Thyroid gland (tissue), 4 donors: ENCODE measurements around the gene PSKH1. TPM values are rescaled to one million over a fixed set of nuclear protein-coding genes. Genes with fewer than 3 reads are reported as not detected.

ENCODE experiments used
- DNase-seq, 2 donors: peaks; one replicate each; pipeline ENCODE4 v3.0.0-alpha.2; 2019
- H3K27ac ChIP-seq, 3 donors: fragments of 200-600 bp; sonication (generic); 1 replicate in 2 of 3; 2 replicates in 1 of 3; pipeline ENCODE4 v1.5.1; 2016 to 2019; ENCODE audit warnings: mild to moderate bottlenecking in 1 of 3, moderate library complexity in 1 of 3
- H3K27me3 ChIP-seq: fragments of 200-600 bp; sonication (generic); one replicate; pipeline ENCODE4 v1.5.1; 2019
- H3K36me3 ChIP-seq, 2 donors: fragments of 200-600 bp; sonication (generic); one replicate each; pipeline ENCODE4 v1.5.1; 2016 to 2019
- H3K4me1 ChIP-seq, 2 donors: fragments of 200-600 bp; sonication (generic); one replicate each; pipeline ENCODE4 v1.5.1; 2017 to 2019
- H3K4me3 ChIP-seq, 3 donors: fragments of 200-600 bp; sonication (generic); replicated peaks in 1 of 3; 1 replicate in 2 of 3; 2 replicates in 1 of 3; pipeline ENCODE4 v1.5.1; 2016; ENCODE audit warnings: mild to moderate bottlenecking in 1 of 3
- H3K9me3 ChIP-seq: fragments of 200-600 bp; sonication (generic); one replicate; pipeline ENCODE4 v1.5.1; 2017
- POLR2A ChIP-seq, 2 donors: fragments of 450-650 bp; IDR thresholded peaks; one replicate each; pipeline ENCODE4 v1.6.1; 2017; ENCODE audit warnings: antibody characterized with exemption in 2 of 2, mild to moderate bottlenecking in 2 of 2, moderate library complexity in 1 of 2
- WGBS, 2 donors: methylation state at CpG; one replicate each; pipeline ENCODE4 v1.1.5; 2017; 5-methylcytosine and 5-hydroxymethylcytosine counted together
- intact Hi-C: fragments of 100-400 bp; cut with DNase I; formaldehyde crosslinking; loops from one replicate; pipeline ENCODE4 v1.15.1; 2023
- total RNA-seq, 4 donors: library from RNA; depleted of rRNA; stranded (reverse); fragments of >200 nt; gene quantifications; one replicate each; pipeline ENCODE4 v1.2.3, GENCODE V29; 2016
- TF ChIP-seq, protein P1 (sequence below), 6 experiments: fragments of 200-600 bp in 3 of 6; fragments of 450-650 bp in 3 of 6; sonication (generic) in 3 of 6; IDR thresholded peaks; one replicate each; pipeline ENCODE4 v1.5.1; 2016 to 2019; ENCODE audit warnings: antibody characterized with exemption in 6 of 6, mild to moderate bottlenecking in 2 of 6, inconsistent platforms in 1 of 6, moderate library complexity in 1 of 6

Gene PSKH1
- total RNA-seq, 4 donors from 2014 or later: 20.3 to 35.7 (median 28.8) TPM

DNA sequence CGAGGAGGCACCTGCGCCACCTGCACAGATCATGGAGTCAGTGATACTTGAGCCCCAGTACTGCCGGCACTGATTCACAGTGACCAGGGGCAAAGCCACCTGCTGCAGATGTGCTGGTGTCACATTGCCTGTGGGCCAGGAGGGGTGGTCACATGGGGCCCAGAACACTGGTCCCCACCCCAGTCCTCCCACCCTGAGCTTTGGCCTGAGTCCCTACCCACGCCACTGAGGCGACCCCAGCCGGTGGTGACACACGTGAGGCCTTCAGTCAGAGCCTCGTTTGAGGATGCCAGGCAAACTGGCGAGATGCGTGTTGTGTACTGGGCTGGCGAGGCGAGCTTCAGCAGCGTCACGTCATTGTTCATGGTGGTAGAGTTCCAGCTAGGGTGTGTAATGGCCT, 37.1 kb downstream of the PSKH1 start:
- H3K27me3 ChIP-seq: no peaks in the 10 kb centered on the region
- H3K4me1 ChIP-seq: peaks cover 9 to 21% of the 10 kb centered on the region in 2 donors
- WGBS, 2 donors: 96 to 98% methylated on average over 5 to 13 of the region's 14 CpGs
- no peaks in the 10 kb centered on the region for H3K9me3 ChIP-seq
- TF ChIP-seq POLR2A (IDR thresholded peaks at IDR 0.05): no peak
- TF ChIP-seq, protein P1, sequence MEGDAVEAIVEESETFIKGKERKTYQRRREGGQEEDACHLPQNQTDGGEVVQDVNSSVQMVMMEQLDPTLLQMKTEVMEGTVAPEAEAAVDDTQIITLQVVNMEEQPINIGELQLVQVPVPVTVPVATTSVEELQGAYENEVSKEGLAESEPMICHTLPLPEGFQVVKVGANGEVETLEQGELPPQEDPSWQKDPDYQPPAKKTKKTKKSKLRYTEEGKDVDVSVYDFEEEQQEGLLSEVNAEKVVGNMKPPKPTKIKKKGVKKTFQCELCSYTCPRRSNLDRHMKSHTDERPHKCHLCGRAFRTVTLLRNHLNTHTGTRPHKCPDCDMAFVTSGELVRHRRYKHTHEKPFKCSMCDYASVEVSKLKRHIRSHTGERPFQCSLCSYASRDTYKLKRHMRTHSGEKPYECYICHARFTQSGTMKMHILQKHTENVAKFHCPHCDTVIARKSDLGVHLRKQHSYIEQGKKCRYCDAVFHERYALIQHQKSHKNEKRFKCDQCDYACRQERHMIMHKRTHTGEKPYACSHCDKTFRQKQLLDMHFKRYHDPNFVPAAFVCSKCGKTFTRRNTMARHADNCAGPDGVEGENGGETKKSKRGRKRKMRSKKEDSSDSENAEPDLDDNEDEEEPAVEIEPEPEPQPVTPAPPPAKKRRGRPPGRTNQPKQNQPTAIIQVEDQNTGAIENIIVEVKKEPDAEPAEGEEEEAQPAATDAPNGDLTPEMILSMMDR (IDR thresholded peaks at IDR 0.05): no peak
- no peak overlapping the region for H3K4me3 ChIP-seq
- no peak for DNase-seq
- intact Hi-C loops: loop anchor here (10.0 kb wide), 1 partner anchor 265 kb away; the partner anchor contains the start of genes ACD, C16orf86, ENKD1 and PARD6A
- no peak overlapping the region for H3K27ac ChIP-seq
- peaks cover 6 to 13% of the 10 kb centered on the region in 2 donors for H3K36me3 ChIP-seq

DNA sequence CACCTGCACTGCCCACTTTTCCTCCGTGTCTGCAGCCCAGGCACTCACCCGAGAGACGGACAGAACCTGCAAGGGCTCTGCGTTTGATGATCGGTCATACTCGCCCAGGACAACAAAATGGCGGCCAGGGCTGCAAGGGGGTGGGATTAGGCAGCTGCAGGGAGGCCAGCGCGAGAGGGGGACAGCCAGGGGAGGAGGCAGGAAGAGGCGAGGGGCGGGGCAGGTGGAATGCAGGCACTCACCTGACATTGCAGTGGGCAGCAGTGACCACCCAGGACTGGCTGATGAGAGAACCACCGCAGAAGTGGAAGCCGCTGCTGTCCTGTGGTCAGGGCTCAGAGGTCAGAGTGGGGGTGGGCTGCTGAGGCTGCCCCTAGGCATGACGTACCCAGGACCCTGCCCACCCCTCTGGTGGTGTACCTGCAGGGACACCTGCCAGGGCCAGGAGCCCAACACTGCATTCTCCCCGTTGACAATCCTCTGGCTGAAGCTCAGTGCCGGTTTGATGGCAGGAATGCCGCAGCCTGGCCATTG, 37.7 kb downstream of the PSKH1 start:
- Histone ChIP-seq H3K27ac (no peak overlapping the region), H3K27me3 (no peaks in the 10 kb centered on the region), H3K9me3 (no peaks in the 10 kb centered on the region), H3K36me3 (peaks cover 6 to 13% of the 10 kb centered on the region in 2 donors), H3K4me1 (peaks cover 7 to 18% of the 10 kb centered on the region in 2 donors), H3K4me3 (no peak overlapping the region)
- 96 to 97% methylated on average over 16 to 17 of the region's 17 CpGs for WGBS, 2 donors
- TF ChIP-seq, protein P1 (IDR thresholded peaks at IDR 0.05): no peak
- no peak for TF ChIP-seq POLR2A (IDR thresholded peaks at IDR 0.05)
- no peak for DNase-seq
- intact Hi-C loops: loop anchor here (10.0 kb wide), 1 partner anchor 266 kb away; the partner anchor contains the start of genes ACD, C16orf86, ENKD1 and PARD6A

DNA sequence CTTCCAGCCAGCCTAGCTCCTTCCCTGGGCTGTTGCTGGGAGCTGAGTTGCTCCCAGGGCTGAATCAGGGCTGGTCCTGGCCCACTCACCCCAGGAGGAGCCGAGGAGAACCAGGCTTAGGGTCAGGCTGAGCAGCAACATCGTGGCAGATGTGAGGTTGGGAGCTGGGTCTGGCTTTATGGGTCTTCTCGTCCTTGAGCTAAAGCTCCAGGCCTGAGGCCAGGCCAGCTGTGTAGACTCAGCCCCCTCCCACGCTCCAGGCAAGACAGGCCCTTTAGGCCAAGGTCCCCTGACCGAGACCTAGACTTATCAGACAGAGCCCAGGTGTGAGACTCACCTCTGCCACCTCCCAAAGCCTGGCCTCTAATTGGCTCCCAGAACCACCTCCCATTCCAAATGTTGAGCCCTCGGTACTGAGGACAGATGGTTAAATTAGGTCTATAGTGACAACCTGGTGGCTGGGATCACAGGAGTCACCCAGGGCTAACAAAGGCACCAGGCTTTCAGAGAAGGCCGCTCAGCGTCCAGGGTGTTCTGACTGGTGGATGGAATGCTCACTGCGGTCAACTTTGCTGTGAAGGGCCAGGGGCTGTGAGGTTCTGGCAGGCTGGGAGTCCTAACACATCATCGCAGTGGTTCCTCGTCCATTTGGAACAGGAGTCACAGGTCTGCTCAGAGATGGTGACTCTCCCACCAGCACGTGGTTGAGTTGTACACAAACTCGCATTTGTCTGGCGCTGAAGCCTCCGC, 38.8 kb downstream of the PSKH1 start, which contains the start of gene CTRL:
CTRL (minus strand) TSS at position 151 of the 750 bp plus-strand sequence; CDS start at position 141, 10 bp downstream.
- peaks cover 7 to 8% of the 10 kb centered on the region in 2 donors for H3K4me1 ChIP-seq
- DNase-seq: no peak
- H3K9me3 ChIP-seq: no peaks in the 10 kb centered on the region
- TF ChIP-seq POLR2A (IDR thresholded peaks at IDR 0.05): no peak
- TF ChIP-seq, protein P1 (IDR thresholded peaks at IDR 0.05): no peak
- WGBS, 2 donors: 89% methylated on average over 5 to 15 of the region's 15 CpGs
- peaks cover 6 to 13% of the 10 kb centered on the region in 2 donors for H3K36me3 ChIP-seq
- intact Hi-C loops: loop anchor here (10.0 kb wide), 1 partner anchor 267 kb away; the partner anchor contains the start of genes ACD, C16orf86, ENKD1 and PARD6A
- H3K27me3 ChIP-seq: no peaks in the 10 kb centered on the region
- no peak within 1 kb of the TSS for H3K4me3 ChIP-seq
- no peak within 1 kb of the TSS for H3K27ac ChIP-seq

DNA sequence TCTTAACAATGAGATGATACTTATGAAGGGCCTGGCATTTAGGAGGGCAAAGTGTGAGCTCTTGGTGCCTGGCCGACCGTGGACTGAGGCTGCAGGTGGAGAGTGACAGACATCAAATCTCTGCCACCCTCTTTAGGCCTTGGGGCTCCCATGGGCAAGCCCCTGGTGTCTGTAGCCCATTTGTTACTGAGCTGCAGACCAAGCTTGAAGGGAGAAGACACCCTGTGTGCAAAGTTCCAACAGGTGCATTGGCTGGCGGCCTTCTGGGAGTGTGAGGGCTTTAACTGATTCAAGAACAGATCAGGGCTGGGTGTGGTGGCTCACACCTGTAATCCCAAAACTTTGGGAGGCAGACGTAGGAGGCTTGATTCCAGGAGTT, 39.4 kb downstream of the PSKH1 start:
- no peaks in the 10 kb centered on the region for H3K27me3 ChIP-seq
- 84 to 100% methylated on average over 2 to 4 of the region's 4 CpGs for WGBS, 2 donors
- no peak overlapping the region for H3K4me3 ChIP-seq
- no peaks in the 10 kb centered on the region for H3K9me3 ChIP-seq
- intact Hi-C loops: loop anchor here (10.0 kb wide), 1 partner anchor 268 kb away; the partner anchor contains the start of genes ACD, C16orf86, ENKD1 and PARD6A
- H3K27ac ChIP-seq: no peak overlapping the region
- DNase-seq: no peak
- peaks cover 5 to 13% of the 10 kb centered on the region in 2 donors for H3K36me3 ChIP-seq
- TF ChIP-seq, protein P1 (IDR thresholded peaks at IDR 0.05): no peak
- TF ChIP-seq POLR2A (IDR thresholded peaks at IDR 0.05): no peak
- H3K4me1 ChIP-seq: peaks cover 7 to 14% of the 10 kb centered on the region in 2 donors
